ENCODE results near the gene NDUFAF7.
"Not testable (repeated sequence)": the region's sequence is repeated elsewhere in the genome, so short reads cannot be mapped to it uniquely, and the experiment has no call there.

NDUFAF7 gene

DNA sequence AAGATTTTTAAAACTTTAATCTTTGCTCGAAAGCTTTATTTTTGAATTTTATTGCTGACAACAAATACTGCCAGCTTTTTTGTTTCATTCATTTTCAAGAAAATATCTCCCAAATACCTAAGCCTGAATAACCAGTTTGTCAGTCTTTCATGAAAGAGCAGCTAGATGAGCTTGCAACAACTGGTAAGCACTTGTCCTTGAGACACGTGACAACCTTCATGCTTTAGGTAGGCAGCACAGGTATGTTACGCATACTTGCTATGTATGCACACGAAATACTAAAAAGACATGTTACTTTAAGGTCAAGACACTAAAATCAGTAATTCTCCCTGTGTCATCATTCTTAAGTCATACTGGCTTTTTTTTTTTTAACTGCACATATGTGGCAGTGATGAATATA lies 12.4 kb upstream of the NDUFAF7 start:
- no peak for DNase-seq

DNA sequence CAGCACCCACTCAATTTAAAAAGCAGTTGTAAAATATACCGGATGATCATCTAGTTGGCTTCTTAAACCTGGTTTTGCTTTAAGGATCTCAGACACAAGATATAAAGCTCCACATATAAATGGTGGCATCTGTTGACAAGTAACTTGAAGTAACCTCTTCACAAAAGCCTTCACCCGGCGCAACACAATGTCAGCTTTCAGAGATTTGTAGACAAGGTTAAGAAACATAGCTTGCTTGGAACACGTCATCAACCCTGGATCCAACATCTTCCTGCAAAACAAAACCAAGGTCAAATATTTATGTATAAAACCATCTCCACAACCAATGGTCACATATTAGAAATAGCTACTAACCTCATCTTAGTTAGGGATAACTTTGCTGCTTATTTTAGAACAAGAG lies 8.3 kb upstream of the NDUFAF7 start:
- no peak for DNase-seq

DNA sequence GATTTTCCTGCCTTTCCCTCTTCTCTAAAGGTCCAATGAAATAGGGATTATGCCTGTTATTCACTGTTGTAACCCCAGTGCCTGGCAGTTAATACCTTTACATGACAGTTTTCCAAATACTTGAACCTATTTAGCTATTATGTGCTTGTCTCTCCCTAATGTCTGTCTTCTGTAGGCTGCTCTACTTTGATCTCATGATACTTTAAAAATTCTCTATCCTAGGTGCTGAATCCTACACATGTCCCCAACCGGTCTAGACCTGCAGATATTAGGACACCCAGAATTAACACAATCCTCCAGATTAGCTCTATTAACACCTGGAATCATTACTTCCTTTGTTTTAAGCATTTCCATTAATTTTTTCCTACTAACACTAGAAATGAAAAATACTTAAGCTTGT lies 7.4 kb upstream of the NDUFAF7 start:
- DNase-seq = no peak

DNA sequence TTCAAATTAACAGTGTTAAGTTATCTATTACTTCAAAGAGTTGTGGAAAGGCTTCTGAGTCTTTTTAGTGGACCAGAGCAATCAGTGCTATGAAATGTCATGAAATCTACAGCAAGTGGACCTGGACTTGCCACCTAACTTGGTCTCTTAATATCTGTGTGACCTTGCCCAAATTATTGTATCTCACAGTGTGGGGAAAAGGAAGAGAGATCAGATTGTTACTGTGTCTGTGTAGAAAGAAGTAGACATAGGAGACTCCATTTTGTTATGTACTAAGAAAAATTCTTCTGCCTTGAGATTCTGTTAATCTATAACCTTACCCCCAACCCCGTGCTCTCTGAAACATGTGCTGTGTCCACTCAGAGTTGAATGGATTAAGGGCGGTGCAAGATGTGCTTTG lies 6.3 kb upstream of the NDUFAF7 start:
- DNase-seq = not testable (repeated sequence)

DNA sequence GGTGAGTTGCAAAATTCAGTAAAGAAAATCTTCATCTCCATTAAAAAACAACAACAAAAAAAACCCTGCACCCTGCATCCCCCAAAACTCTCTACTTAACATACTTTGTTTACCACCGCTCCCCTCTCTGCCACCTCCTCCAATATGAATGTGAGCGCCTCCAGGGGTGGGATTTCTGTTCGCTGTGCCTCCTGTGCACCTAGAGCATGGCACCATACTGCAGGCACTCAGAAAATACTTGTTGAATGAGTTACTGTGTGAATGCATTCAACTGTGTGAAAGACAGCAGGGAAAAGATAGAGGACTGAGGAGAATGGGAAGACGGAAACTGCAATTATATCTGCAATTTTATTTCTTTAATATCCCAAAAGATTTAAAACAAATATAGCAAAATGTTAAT lies 4.6 kb upstream of the NDUFAF7 start:
- DNase-seq = no peak

DNA sequence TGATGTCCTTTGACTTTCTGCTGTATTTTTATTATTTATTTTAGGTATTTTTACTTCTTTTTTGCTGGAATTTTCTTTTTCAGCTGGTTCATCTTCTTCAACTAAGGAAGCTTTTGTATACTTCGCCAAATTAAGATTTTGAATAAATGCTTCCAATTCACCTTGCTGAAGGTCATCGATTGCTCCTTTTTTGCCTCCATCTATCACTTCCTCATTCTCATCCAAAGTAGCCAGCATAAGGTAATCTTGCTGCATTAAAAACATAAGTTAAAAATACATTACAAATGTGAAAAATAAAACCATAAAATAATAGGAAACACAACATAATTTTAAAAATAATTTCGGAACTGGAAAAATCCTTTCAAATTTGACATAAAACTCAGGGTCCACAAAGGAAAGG lies 2.7 kb upstream of the NDUFAF7 start:
- no peak for DNase-seq

DNA sequence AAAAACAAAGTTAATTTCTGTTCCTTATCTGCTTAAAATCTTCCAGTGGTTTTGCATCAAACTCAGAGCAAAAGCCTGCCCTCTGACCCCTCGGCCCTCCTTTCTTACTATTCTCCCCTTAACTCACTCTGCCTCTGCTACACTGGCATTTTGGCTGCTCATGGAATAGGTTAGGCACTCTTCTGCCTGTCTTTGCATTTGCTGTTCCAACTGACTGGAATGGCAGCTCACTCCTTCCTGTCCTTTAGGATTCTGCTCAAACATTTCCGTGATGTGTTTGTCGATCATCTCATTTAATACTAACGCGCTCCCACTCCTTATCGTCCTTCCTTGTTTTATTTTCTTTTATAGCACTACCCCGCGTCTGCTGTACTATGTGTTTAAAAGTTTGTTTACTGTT lies 877 bp upstream of the NDUFAF7 start:
- DNase-seq = no peak

DNA sequence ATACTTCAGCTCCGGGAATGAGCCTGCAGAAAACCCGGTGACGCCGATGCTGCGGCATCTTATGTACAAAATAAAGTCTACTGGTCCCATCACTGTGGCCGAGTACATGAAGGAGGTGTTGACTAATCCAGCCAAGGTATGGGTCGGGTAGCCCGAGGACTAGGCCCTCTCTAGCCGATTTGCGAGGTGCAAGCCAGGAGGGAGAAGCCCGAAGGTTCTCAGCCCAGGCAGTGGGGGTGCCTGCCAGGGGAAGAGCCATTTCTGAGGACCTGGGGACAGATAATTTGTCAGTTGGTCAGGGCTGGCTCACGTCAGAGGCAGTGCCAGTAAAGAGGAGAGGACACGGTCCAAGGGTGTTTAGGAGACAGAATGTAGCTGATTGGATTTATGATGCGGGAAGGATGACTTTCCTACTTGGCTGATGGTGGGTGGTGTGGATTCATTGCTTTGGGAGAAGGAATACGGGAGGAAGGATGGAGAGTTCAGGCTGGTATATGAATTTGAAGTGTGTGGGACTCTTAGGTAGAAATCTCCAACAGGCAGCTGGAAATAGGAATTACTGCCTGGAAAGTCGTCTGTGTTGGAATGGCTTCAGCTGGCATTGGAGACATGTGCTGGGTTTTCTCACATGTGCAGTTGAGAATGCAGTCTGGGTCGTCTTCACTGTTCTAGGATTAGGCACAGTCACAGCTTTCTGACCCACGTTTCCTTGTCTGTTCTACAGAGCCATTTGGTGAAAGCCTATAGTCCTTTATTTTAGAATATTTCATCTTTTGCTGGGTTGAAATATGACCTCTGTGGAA lies 874 bp downstream of the NDUFAF7 start:
- no peak for DNase-seq

DNA sequence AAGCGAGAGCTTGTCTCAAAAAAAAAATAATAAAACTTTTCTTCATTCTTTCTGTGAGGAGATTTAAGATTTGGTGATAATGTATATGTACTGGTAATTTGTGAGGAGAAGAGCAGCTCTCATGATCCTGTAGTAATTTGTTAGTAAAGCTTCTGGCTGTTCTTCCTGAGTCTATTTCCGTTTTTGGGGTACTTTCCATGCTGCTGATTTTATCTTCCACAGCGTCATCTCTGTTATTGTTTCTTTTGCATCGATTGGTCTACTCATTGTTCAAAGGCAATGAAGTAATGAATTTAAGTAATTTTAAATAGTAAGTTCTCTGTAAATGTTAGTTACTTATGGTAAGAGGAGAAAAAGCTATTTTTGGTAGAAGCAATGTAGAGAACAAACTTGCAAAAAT lies 12.0 kb downstream of the NDUFAF7 start:
- no peak for DNase-seq

DNA sequence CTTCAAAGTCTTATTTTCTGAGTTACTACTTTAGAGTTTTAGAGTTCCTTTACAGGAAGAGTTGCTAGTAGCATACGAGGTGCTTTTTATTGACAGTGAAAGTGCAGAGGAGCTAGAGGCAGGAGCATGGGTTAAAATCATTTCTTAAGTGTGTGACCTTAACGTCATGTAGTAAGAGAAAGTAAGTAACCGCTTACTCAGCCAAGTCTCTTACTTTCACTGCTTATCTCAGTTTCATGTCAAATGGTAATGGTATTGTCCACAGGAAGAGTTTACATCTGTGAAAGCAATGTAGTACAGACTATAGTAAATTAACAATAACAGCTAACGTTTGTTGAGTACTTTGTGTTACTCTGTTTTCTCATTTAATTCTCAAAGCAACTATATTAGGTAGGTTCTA lies 12.6 kb downstream of the NDUFAF7 start:
- no peak for DNase-seq

DNA sequence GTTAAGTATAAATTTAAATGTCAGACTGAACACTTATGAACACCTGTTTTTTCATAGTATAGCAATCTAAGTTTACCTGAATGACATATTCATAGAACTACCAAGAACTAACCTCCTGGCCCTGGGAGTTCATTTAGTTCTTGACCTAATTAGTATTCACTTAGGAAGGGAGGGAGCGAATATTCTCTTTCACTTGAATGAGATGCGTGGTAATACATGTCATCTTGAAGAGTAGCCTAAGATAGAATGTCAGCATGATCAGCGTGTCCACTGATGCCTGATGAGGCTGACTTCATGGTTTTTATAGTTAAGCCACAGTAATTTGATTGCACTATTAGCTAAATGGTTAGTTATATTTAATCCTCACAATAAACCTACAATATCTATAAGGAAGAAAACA lies 13.3 kb downstream of the NDUFAF7 start:
- DNase-seq = no peak

DNA sequence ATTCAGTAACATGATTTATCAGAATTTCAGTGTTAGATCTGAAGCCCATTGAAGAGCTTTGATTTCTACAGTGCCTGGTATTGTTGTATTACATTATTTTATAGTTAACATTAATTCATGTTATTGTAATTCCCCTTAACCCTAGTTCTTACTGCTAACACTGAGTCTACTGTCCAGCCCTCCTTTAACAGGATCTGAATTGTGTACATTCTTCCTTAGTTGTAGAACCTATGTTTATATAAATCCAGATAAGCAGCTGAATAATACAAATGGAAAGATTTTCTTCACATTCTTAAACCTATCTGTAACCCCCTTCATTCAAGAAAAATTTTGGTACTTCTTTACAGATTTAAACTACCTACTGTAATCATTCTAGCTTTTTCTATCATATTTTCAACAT lies 14.7 kb downstream of the NDUFAF7 start:
- no peak for DNase-seq

DNA sequence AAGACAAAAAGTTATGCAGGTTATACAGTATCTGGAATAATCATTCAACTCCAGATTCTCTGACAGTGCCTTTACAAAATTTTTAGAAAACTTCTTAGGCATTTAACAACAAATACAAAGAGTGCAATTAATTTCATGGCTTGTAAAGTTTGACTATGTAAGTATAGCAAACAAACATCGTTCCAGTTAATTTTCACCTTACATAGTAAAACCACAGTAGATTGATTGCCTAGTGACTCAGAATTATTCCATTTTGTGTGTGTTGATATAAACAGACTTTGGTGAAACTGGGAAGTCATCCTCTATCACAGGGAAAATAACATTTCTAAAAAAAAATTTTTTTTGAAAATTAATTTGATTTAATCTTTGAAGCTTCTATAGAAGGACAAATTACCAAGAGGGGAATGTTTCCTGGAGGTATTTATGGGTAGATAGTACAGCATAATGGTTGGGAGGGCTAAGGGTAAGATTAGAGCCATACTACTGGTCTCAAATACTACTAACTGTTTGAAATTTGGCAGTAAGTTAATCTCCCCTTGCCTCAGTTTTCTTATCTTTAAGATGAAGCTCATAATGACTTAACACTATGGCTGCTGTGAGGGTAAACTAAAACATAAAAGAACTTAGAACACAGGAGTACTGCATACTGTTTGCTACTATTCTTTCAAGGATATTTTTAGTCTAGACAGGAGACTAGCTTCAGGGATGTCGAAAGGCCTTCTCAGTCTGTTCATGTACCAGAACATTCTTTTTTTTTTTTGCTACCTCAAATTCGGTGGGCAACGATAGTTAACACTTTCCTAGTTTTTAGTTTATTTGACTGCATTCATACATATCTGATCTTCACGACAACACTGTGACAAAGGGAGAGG lies 19.6 kb downstream of the NDUFAF7 start:
- DNase-seq = no peak

DNA sequence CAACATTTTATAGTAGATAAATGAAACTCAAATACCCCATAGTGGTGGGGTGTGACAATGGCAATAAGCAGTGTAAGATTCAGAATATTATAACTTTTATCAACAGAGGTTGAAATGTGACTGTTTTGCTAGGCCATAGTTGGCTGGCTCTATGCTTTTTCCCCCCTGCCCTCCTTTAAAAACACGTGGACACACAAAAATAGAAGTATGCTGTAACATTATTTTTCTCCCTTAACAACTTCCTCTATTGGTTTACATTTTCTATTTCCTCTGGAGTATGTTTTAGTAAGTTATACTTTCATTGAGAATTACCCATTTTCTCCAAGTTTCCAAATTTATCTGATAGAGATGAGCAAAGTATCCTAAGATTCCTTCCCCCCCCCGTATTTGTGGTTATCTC lies 31.1 kb downstream of the NDUFAF7 start:
- no peak for DNase-seq

DNA sequence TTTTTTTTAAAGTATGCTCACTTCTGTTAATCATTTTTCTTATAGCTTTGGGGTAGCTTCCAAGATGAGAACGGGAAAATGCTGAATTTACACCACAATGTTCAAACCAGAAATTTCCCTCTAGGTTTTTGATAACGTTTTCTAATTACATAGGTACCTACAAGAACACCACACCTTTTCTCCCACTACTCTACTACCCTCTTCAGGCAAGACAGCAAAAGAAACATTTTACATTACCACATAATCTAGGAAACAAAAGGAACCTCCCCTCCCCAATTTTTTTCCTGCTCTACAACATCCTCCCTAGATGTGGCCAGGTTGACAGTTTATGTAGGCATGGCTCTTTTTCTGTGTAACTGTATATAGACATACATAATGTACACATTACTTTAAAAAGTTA lies 32.4 kb downstream of the NDUFAF7 start:
- DNase-seq = no peak

DNA sequence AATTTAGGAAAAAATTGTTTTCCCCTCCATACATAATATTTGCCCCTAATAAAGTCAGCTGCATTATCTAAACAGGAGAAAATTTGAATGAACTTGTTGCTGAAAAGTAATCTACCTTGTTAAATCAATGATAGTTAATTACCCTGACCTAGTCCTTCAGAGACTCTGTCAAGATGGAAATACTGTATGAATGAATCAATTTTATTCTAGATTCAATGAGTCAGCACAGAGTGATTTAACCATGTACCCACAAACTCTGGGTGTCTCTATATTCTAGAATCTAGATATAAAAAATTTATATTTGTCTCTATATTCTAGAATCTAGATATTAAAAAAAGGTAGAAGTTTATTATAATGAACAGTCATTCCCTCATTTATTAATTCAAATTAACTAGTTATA lies 36.2 kb downstream of the NDUFAF7 start:
- no peak for DNase-seq

DNA sequence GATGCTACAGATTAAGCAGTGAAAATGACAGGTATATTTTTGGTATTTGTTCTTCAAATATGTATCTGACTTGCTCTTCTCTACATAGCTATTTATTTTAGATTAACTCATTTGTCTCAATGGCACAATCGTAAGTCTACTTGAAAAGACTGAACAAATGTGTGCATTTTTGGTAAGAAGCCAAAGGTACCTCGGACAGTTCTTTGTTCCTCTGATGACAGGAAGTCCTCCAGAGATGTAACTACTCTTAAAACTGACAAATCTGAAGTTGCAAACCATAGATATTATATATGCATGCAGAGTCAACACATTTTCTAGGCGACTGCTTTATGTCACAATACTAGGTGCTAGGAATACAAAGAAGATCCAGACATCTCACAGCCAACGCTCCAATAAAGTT lies 36.7 kb downstream of the NDUFAF7 start:
- DNase-seq = no peak

DNA sequence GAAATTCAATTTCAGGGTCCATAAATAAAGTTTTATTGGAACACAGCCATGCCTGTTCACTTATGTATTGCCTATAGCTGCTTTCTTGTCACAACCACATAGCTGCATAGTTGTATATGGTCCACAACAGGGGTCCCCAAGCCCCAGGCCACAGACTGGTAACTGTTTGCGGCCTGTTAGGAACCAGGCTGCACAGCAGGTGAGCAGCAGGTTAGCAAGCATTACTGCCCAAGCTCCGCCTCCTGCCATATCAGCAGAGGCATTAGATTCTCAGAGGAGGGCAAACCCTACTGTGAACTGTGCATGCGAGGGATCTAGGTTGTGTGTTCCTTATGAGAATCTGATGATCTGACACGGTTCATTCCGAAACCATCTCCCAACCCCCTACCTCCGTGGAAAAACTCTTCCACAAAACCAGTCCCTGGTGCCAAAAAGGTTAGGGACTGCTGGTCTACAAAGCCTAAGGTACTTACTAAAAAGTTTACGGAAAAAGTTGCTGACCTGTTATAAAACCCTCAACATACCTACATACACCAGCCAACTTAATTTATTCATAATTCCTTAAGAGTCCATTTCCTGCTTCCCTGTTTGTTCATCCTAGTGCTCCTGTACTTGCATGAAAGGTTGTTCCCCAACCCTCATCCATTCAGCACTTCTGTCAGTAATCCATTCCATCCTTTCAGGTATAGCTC lies 40.1 kb downstream of the NDUFAF7 start:
- no peak for DNase-seq

DNA sequence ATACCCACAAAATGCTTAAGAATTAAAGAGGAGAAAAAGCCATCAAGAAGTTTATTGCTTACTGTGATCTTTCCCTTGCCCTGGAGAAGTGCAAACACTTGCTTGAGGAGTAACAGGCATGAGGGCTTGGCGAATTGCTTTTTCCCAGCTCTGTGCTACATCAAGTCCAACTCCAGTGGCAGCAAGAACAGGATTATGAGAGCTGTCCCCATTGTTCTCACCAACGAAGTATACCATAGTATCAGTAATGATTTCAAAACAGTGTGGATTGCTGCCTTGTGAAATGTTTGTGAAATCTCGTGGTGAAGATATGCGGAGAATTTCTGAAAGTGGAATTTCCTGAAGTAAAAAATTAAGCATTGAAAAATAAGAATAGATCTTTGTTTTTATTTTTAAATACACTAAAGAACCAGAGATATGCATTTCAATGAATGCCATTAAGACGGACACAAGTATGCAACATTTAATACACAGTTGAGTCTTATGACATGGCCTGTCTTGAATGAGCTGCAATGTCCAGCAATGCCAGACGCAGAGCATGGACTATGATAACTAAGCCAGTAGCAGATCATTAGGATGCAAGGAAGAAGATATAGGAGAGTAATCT lies 43.0 kb downstream of the NDUFAF7 start:
- DNase-seq = no peak

DNA sequence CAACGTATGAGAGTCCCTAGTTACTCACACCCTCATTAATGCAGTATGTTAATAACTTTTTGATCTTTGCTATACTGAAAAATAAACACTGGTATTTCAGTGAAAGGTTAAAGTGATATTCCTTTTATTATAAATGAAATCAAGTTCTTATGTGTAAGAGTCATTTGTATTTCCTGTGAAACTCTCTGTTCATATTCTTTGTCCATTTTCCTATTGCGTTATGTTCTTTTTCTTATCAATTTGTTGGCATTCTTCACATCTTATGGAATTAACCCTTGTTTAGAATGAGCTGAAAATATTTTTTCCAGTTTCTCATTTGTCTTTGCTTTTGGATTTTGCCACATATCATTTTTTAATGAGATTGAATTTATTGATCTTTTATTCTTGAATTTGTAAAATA lies 44.8 kb downstream of the NDUFAF7 start:
- no peak for DNase-seq

DNA sequence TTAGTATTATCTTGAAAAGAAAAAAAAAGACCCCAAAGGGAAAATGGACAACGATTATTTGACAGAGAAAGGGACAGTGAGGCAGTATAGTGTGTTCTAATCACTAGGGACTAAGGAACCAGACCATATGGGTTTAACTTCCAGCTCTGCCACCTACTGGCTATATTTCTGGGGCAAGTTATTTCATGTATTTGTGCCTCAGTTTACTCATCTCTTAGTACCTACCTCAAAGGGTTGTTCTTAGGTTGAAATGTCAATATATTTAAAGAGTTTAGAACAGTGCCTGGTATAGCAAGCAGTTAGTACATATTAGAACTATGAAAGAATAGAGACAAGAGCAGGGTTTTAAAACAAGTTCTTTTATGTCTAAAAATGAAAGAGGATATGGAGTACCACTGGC lies 50.5 kb downstream of the NDUFAF7 start:
- DNase-seq = no peak

DNA sequence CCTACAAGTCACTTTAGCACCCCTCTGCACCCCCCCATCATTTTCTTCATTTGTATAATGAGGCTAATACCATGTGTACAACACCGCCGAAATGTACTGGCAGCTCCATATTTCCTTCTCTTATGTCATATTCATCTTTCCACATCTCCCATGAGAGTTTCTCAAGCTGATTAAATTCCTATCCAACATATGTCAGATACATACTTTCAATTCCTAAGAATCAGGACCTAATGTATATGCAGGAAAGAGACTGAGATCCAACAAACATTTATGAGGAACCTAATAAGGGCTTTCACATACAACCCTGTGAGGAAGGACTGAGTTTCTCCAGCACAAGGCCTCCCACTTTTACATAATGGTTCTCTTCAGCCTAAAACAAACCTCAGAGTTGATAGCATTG lies 51.3 kb downstream of the NDUFAF7 start:
- no peak for DNase-seq

DNA sequence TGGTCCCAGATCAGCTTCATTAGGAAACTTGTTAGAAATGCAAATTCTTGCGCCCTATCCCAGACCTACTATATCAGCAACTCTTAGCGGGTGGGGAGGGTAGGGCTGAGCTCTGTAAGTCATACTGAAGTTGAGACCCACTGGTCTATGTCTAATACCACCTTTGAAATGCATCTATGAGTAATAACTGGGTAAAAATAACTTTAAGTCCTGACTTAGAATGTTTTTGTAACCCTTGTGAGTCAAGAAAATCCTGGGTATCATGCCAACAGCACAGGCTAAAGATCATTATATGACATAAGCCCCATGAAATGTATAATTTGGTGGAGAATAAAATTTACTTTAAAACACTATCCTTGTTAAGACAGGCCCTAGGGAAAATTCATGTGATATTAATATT lies 51.7 kb downstream of the NDUFAF7 start:
- DNase-seq = no peak

All from cerebellar nuclear complex (tissue), 1 donor.